Prostate gland (tissue), 2 donors: Measurements from ENCODE around the gene ST6GALNAC5. TPM values are rescaled to one million over a fixed set of nuclear protein-coding genes. Genes with fewer than 3 reads are reported as not detected.

ENCODE experiments used
- DNase-seq: peaks from one replicate; pipeline ENCODE4 v3.0.0-alpha.2; 2019; ENCODE audit warnings: low spot score
- H3K27ac ChIP-seq, 2 donors: fragments of 200-600 bp; sonication (generic); 2 replicates each; pipeline ENCODE4 v1.5.1; 2017 to 2019
- H3K27me3 ChIP-seq: fragments of 200-600 bp; sonication (generic); replicated peaks from 2 replicates; pipeline ENCODE4 v1.5.1; 2019; ENCODE audit not compliant: insufficient read depth
- H3K36me3 ChIP-seq, 2 donors: fragments of 200-600 bp; sonication (generic); 1 replicate in 1 of 2; 2 replicates in 1 of 2; pipeline versions ENCODE4 v1.5.1 to v1.8.1; 2017 to 2019
- H3K4me1 ChIP-seq: fragments of 200-600 bp; sonication (generic); replicated peaks from 2 replicates; pipeline ENCODE4 v1.5.1; 2019
- H3K4me3 ChIP-seq, 2 donors: fragments of 200-600 bp; sonication (generic); 2 replicates each; pipeline ENCODE4 v1.5.1; 2017 to 2019
- H3K9me3 ChIP-seq: fragments of 200-600 bp; sonication (generic); 2 replicates; pipeline ENCODE4 v1.5.1; 2017
- POLR2A ChIP-seq: fragments of 450-650 bp; IDR thresholded peaks from one replicate; pipeline ENCODE4 v1.6.1; 2016; ENCODE audit warnings: antibody characterized with exemption, mild to moderate bottlenecking
- POLR2AphosphoS5 ChIP-seq: sonication (generic); formaldehyde crosslinking; IDR thresholded peaks from one replicate; pipeline ENCODE4 v1.6.1; 2017; ENCODE audit warnings: antibody characterized with exemption
- WGBS: methylation state at CpG from one replicate; pipeline ENCODE4 v1.1.5; 2018; 5-methylcytosine and 5-hydroxymethylcytosine counted together
- intact Hi-C: fragments of 100-400 bp; cut with DNase I; formaldehyde crosslinking; loops from one replicate; pipeline ENCODE4 v1.14.2; 2022
- total RNA-seq, 2 donors: library from RNA; depleted of rRNA; stranded (reverse); fragments of >200 nt; gene quantifications; one replicate each; pipeline ENCODE4 v1.1.0, GENCODE V29; 2016
- TF ChIP-seq, protein P1 (sequence below), 4 experiments: fragments of 200-600 bp in 2 of 4; fragments of 450-650 bp in 2 of 4; sonication (generic) in 2 of 4; IDR thresholded peaks; 1 replicate in 3 of 4; 2 replicates in 1 of 4; pipeline ENCODE4 v1.5.1; 2016 to 2019; ENCODE audit warnings: antibody characterized with exemption in 4 of 4, mild to moderate bottlenecking in 2 of 4, moderate library complexity in 2 of 4

The ST6GALNAC5 gene
- total RNA-seq, 2 donors from 2014 or later = 4.8 to 18.5 TPM

DNA sequence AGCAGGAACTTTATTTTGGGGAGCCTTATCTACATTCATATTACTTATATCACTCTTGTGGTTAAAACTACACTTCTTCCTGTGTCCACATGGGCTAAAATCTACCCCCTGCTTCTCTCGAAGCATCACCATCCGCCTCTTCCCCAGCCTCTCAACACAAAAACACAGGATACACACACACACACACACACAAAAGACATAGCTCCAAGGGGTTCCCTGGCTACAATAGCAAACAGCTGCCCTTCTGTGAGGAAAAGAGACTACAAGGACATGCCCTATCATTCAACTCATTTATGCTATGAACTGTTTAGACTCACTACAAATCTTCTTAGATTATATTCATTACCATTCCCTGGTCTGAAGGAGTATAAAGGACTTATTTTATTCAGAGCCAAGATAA lies 197.0 kb downstream of the ST6GALNAC5 start:
- H3K27ac ChIP-seq = no peak overlapping the region
- no peaks in the 10 kb centered on the region for H3K36me3 ChIP-seq
- no peak for DNase-seq
- intact Hi-C loops = no loop called here
- no peaks in the 10 kb centered on the region for H3K27me3 ChIP-seq
- 91% methylated on average over 2 of the region's 2 CpGs for WGBS
- H3K4me1 ChIP-seq = no peaks in the 10 kb centered on the region
- no peaks in the 10 kb centered on the region for H3K9me3 ChIP-seq
- no peak for TF ChIP-seq POLR2AphosphoS5
- TF ChIP-seq, protein P1, sequence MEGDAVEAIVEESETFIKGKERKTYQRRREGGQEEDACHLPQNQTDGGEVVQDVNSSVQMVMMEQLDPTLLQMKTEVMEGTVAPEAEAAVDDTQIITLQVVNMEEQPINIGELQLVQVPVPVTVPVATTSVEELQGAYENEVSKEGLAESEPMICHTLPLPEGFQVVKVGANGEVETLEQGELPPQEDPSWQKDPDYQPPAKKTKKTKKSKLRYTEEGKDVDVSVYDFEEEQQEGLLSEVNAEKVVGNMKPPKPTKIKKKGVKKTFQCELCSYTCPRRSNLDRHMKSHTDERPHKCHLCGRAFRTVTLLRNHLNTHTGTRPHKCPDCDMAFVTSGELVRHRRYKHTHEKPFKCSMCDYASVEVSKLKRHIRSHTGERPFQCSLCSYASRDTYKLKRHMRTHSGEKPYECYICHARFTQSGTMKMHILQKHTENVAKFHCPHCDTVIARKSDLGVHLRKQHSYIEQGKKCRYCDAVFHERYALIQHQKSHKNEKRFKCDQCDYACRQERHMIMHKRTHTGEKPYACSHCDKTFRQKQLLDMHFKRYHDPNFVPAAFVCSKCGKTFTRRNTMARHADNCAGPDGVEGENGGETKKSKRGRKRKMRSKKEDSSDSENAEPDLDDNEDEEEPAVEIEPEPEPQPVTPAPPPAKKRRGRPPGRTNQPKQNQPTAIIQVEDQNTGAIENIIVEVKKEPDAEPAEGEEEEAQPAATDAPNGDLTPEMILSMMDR (IDR thresholded peaks at IDR 0.05) = no peak
- no peak for TF ChIP-seq POLR2A
- no peak overlapping the region for H3K4me3 ChIP-seq

DNA sequence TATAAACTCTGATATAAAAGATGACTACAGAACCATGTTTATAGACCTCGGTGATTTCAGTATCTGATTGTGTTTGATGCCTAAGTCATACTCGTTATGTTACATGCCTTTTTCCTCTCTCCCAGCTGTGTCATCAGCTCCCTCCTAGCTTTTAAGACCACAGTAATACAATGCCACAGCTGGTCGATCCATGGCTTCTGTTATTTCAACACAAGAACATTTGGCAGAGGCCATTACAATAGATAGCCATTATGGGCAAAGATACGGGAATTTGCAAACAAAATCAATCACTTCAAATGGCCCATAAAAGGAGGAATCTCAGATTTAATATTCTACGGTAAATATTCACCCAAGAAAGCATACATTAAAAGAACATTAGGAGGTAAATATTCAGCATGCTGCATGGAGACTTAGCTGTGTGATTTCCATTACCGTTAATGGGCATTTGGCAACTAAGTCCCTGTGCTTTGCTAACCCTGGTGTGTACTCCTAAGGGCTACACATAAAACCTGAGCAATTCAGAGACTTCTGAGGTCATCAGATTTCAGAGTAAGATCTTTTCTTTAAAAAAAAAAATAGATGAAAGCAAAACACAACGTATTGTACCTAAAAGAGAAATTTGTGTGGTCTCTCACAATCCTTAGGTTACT lies 198.5 kb downstream of the ST6GALNAC5 start:
- H3K4me1 ChIP-seq = no peaks in the 10 kb centered on the region
- no peak overlapping the region for H3K4me3 ChIP-seq
- DNase-seq = no peak
- H3K27me3 ChIP-seq = no peaks in the 10 kb centered on the region
- no peaks in the 10 kb centered on the region for H3K9me3 ChIP-seq
- no peaks in the 10 kb centered on the region for H3K36me3 ChIP-seq
- 36% methylated on average over 7 of the region's 7 CpGs for WGBS
- TF ChIP-seq POLR2A (no peak), POLR2AphosphoS5 (no peak)
- TF ChIP-seq, protein P1 (IDR thresholded peaks at IDR 0.05) = no peak
- no peak overlapping the region for H3K27ac ChIP-seq
- intact Hi-C loops = no loop called here

DNA sequence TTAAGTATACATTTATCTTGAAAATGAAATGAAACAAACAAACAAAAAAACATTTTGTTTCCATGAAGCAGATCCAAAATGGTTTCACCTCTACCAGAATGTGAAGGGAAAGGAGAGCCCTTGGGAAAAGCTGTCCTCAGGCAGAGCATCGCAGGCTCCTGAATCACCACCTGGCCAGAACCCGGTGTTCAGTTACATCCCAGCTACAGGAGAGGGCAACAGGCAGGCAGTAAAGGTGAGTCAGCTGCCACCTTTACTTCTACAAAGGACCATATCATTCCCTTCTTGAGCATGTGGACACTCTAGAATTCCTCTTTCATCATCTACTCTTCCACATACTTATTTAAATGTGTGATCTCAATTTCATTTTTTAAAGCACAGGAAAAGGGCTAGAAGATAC lies 200.7 kb downstream of the ST6GALNAC5 start:
- Histone ChIP-seq H3K27ac (no peak overlapping the region), H3K36me3 (no peaks in the 10 kb centered on the region), H3K9me3 (no peaks in the 10 kb centered on the region), H3K4me3 (no peak overlapping the region), H3K27me3 (no peaks in the 10 kb centered on the region), H3K4me1 (no peaks in the 10 kb centered on the region)
- DNase-seq = no peak
- WGBS = 52% methylated on average over 2 of the region's 2 CpGs
- intact Hi-C loops = no loop called here
- TF ChIP-seq POLR2A = no peak
- TF ChIP-seq POLR2AphosphoS5 = no peak
- TF ChIP-seq, protein P1 (IDR thresholded peaks at IDR 0.05) = no peak

DNA sequence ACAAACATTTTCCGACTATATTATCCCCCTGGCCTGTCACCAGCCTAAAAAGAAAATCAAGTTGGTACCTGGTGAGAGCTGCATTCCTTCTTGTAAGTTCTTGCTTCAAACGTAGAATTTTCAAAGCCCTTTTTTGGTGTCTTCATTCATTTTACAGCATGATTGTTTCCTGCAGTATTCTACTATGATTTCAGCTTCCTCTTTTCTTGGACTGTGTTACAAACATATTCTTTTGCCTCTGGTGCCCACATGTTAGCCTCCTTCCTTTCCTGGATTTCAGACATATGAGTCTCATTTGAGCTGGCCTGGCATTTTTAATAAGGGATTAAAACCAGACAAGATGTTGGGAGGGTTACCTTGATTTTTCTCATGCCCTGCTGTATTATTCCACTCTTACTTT lies 209.5 kb downstream of the ST6GALNAC5 start:
- Histone ChIP-seq H3K27me3 (no peaks in the 10 kb centered on the region), H3K4me1 (no peaks in the 10 kb centered on the region), H3K36me3 (no peaks in the 10 kb centered on the region), H3K9me3 (no peaks in the 10 kb centered on the region), H3K4me3 (no peak overlapping the region), H3K27ac (no peak overlapping the region)
- intact Hi-C loops = no loop called here
- TF ChIP-seq, protein P1 (IDR thresholded peaks at IDR 0.05) = no peak
- no peak for TF ChIP-seq POLR2A
- TF ChIP-seq POLR2AphosphoS5 = no peak
- 40% methylated on average over 2 of the region's 2 CpGs for WGBS
- no peak for DNase-seq

DNA sequence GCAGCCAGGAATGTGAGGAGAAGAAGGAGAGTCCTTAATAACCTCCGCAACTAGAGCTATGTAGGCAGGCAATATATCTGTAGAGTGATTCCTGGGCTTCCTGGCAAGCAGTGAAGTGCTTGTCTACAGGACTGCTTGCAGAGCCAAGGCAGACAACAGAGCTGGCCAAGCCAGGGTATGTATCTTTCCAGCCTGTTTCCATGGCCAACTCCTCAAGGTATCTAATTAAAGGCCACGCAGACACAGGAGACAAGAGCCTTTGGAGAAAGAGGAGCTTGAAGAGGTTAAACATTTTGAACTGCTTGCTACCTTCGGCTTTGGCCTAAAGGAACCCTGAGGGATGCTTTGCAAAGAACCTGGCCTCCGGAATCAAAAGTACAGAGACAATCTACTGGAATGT lies 214.6 kb downstream of the ST6GALNAC5 start:
- intact Hi-C loops = no loop called here
- H3K9me3 ChIP-seq = no peaks in the 10 kb centered on the region
- H3K27ac ChIP-seq = no peak overlapping the region
- H3K4me3 ChIP-seq = no peak overlapping the region
- WGBS = 66% methylated on average over 4 of the region's 4 CpGs
- TF ChIP-seq POLR2A (no peak), POLR2AphosphoS5 (no peak)
- TF ChIP-seq, protein P1 (IDR thresholded peaks at IDR 0.05) = no peak
- H3K4me1 ChIP-seq = no peaks in the 10 kb centered on the region
- no peaks in the 10 kb centered on the region for H3K36me3 ChIP-seq
- no peaks in the 10 kb centered on the region for H3K27me3 ChIP-seq
- DNase-seq = no peak
